Muscle of leg (tissue), 11 donors: ENCODE results near the gene MLXIP. TPM values are rescaled to one million over a fixed set of nuclear protein-coding genes. Genes with fewer than 3 reads are reported as not detected.
"Not testable (repeated sequence)": the region's sequence is repeated elsewhere in the genome, so short reads cannot be mapped to it uniquely, and the experiment has no call there.

Source experiments
- DNase-seq: peaks from one replicate; pipeline ENCODE4 v3.0.0; 2013
- H3K27ac ChIP-seq: one replicate; pipeline ENCODE4 v1.5.1; 2013; ENCODE audit warnings: mild to moderate bottlenecking, low read length, control low read depth
- H3K27me3 ChIP-seq: one replicate; pipeline ENCODE4 v1.6.1; 2013; ENCODE audit warnings: low read length; ENCODE audit not compliant: control insufficient read depth, insufficient read depth
- H3K36me3 ChIP-seq: one replicate; pipeline ENCODE4 v1.6.1; 2013; ENCODE audit warnings: low read length; ENCODE audit not compliant: control insufficient read depth, insufficient read depth
- H3K4me1 ChIP-seq: one replicate; pipeline ENCODE4 v1.6.1; 2013; ENCODE audit warnings: low read length; ENCODE audit not compliant: control insufficient read depth, insufficient read depth
- H3K4me3 ChIP-seq: one replicate; pipeline ENCODE4 v1.5.1; 2013; ENCODE audit warnings: low read length, control low read depth
- H3K9me3 ChIP-seq: replicated peaks from 2 replicates; pipeline ENCODE4 v1.6.1; 2013; ENCODE audit warnings: low read depth, low read length; ENCODE audit not compliant: control insufficient read depth
- WGBS: methylation state at CpG from one replicate; pipeline ENCODE4 v1.1.5; 2013; ENCODE audit warnings: missing lambda C conversion rate; ENCODE audit not compliant: insufficient coverage; 5-methylcytosine and 5-hydroxymethylcytosine counted together
- polyA plus RNA-seq, 8 donors: library from polyadenylated mRNA; unstranded; fragments of 120-200 nt; gene quantifications; one replicate each; pipeline versions ENCODE4 v1.2.1 to v1.2.3, GENCODE V29; 2013; ENCODE audit warnings: inconsistent platforms in 1 of 8, low replicate concordance in 1 of 8; ENCODE audit not compliant: insufficient read length in 8 of 8, insufficient read depth in 1 of 8
- total RNA-seq: library from RNA; stranded (reverse); fragments of 120-200 nt; gene quantifications from one replicate; pipeline ENCODE4 v1.2.4, GENCODE V29; 2013

MLXIP gene
- total and polyA plus RNA-seq, 9 donors, result 12.6 to 34.0 (median 28.6) TPM

DNA sequence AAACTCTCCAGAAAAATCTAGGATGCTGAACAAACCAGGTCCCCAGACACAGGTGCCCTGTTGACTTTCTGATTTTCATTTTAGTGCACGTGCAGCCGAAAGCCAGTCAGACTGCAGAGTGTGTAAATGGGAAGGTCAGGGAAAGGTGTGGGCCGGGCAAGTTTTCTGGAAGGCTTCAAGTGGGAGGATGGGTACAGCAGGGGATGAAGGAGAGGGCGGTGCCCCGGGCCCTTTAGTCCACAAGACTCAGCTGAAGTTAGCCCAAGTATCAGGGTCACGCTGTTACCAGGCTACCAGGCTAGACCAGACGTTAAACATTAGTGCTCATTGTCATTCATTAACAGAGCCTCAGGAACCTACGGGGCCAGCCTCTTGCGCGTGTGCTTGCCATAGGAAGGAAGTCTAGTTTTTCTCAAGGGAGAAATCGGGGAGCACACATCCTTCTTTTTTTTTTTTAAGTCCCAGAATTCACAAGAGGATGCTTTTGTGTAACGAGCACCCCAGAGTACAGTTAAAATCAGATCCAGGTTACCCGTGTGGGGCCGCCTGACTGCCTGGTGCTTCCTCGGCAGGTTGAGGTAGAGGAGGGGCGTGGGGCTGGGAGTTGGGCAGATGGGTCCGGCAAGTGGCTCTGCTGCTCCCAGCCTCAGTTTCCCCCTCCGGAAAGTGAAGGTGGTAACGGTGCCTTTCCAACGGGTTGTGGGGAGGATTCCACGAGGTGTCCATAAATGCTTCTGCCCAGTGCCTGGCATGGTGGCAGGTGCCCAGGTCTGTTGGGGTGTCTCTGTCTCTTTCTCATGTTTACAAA lies 37.8 kb upstream of the MLXIP start:
- 89% methylated on average over 17 of the region's 21 CpGs for WGBS
- no peak overlapping the region for H3K4me3 ChIP-seq
- peaks cover 48% of the 10 kb centered on the region for H3K36me3 ChIP-seq
- no peak overlapping the region for H3K27ac ChIP-seq
- no peaks in the 10 kb centered on the region for H3K4me1 ChIP-seq
- DNase-seq, result no peak
- no peaks in the 10 kb centered on the region for H3K9me3 ChIP-seq
- H3K27me3 ChIP-seq, result no peaks in the 10 kb centered on the region

DNA sequence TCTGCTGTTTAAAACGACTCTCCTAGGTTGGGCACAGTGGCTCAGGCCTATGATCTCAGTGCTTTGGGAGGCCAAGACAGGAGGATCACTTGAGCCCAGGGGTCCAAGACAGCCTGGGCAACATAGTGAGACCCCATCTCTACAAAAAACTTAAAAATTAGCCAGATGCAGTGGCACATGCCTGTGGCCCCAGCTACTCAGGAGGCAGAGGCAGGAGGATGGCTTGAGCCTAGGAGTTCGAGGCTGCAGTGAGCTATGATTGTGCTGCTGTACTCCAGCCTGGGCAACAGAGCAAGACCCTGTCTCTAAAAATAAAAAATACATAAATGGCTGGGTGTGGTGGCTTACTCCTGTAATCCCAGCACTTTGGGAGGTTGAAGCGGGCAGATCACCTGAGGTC lies 37.1 kb upstream of the MLXIP start:
- not testable (repeated sequence) for H3K27ac ChIP-seq, DNase-seq, H3K9me3 ChIP-seq, H3K4me1 ChIP-seq, H3K27me3 ChIP-seq, H3K4me3 ChIP-seq
- peaks cover 46% of the 10 kb centered on the region for H3K36me3 ChIP-seq
- 100% methylated on average over 1 of the region's 3 CpGs for WGBS

DNA sequence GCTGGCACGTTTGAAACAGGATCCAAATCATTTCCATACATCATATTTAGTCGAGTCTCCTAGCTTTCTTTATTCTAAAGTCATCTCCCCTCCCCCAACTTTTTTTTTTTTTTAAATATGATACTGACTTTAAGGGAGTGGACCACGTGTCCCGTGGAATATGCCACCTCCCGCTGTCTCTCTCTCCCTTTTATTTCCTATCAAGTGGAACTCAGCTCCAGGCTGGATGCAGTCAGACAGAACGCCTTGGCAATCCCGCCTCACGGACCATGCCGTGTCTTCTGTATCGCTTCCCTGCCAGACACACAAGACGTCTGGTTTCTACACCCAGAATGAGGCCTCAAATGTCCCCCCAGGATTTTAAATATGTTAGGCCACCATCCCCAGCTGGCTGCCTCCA lies 35.6 kb upstream of the MLXIP start:
- 80% methylated on average over 6 of the region's 11 CpGs for WGBS
- Histone ChIP-seq H3K27me3 (no peaks in the 10 kb centered on the region), H3K27ac (no peak overlapping the region), H3K4me3 (no peak overlapping the region), H3K9me3 (no peaks in the 10 kb centered on the region), H3K4me1 (no peaks in the 10 kb centered on the region), H3K36me3 (peaks cover 43% of the 10 kb centered on the region)
- no peak for DNase-seq

DNA sequence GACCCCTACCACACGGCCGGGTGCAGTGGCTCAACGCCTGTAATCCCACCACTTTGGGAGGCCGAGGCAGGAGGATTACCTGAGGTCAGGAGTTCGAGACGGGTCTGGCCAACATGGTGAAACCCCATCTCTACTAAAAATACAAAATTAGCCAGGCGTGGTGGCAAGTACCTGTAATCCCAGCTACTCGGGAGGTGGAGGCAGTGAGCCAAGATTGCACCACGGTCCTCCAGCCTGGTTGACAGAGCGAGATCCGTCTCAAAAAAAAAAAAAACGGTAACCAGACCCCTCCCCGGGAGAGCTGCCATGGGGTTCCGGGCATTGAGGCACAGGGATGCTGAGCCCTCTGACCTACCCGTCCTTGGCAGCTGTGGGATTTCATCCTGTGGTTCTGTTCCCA lies 35.1 kb upstream of the MLXIP start:
- 91% methylated on average over 13 of the region's 15 CpGs for WGBS
- no peaks in the 10 kb centered on the region for H3K9me3 ChIP-seq

DNA sequence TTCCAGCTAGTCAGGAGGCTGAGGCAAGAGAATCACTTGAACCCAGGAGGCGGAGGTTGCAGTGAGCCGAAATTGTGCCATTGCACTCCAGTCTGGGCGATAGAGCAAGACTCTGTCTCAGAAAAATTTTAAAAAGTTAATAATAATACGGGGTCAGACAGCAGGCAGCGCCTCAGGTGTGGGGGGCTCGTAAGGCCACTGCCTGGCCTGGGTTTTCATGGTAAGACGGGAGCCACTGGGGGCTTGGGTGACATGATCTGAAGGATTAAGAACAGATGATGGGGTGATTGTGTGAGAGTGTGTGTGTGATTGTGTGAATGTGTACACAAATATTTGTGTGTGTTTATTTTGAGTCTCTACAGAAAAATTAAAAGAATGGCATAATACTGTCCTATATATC lies 33.3 kb upstream of the MLXIP start:
- Histone ChIP-seq H3K36me3 (peaks cover 37% of the 10 kb centered on the region), H3K27me3 (no peaks in the 10 kb centered on the region), H3K4me3 (no peak overlapping the region), H3K4me1 (no peaks in the 10 kb centered on the region), H3K9me3 (no peaks in the 10 kb centered on the region), H3K27ac (no peak overlapping the region)
- 96% methylated on average over 7 of the region's 7 CpGs for WGBS
- no peak for DNase-seq

More for the DNA sequence above, 35.1 kb upstream of the MLXIP start:
- H3K27ac ChIP-seq, result no peak overlapping the region
- H3K27me3 ChIP-seq, result no peaks in the 10 kb centered on the region
- no peak for DNase-seq
- peaks cover 42% of the 10 kb centered on the region for H3K36me3 ChIP-seq
- H3K4me3 ChIP-seq, result no peak overlapping the region
- H3K4me1 ChIP-seq, result no peaks in the 10 kb centered on the region

DNA sequence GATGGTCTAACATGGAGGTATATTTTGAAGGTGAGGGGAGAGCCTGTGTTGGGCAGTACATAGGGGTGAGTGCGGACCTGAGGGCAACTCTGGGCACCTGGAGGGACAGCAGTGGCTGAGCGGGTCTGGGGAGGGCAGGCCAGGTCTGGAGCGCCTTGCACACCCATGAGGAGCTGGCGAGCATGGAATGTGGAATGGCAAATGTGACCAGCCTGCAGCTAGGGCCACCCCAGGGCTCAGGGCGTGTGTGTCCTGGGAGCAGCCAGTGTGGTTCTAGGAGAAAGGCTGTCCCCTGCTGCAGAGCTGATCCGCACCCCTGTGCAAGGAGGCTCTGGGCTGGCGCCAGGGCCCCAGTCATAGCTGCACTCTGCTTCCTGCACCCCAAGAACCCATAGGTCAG lies 32.4 kb upstream of the MLXIP start:
- H3K36me3 ChIP-seq, result peaks cover 42% of the 10 kb centered on the region
- no peak overlapping the region for H3K27ac ChIP-seq
- H3K4me1 ChIP-seq, result peaks cover 3% of the 10 kb centered on the region
- WGBS, result 89% methylated on average over 7 of the region's 7 CpGs
- no peaks in the 10 kb centered on the region for H3K27me3 ChIP-seq
- DNase-seq, result no peak
- no peaks in the 10 kb centered on the region for H3K9me3 ChIP-seq
- no peak overlapping the region for H3K4me3 ChIP-seq

DNA sequence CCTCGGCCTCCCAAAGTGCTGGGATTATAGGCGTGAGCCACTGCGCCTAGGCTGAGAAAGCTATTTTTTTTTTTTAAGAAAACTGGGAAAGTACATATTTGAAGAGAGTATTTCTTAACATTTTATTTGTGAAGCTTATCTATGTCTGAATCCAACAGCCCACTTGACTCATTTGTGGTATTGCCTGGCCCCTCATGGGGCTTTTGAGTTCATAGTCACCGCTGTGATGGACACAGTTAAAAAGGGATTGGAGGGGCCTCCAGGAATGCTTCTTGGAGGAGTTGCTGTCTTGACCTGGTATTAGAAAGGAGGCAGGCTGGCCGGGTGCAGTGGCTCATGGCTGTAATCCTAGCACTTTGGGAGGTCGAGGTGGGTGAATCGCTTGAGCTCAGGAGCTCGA lies 30.4 kb upstream of the MLXIP start:
- no peak overlapping the region for H3K4me3 ChIP-seq
- WGBS, result 77% methylated on average over 3 of the region's 8 CpGs
- no peaks in the 10 kb centered on the region for H3K27me3 ChIP-seq
- H3K27ac ChIP-seq, result no peak overlapping the region
- peaks cover 9% of the 10 kb centered on the region for H3K4me1 ChIP-seq
- no peaks in the 10 kb centered on the region for H3K9me3 ChIP-seq
- peaks cover 41% of the 10 kb centered on the region for H3K36me3 ChIP-seq
- no peak for DNase-seq

DNA sequence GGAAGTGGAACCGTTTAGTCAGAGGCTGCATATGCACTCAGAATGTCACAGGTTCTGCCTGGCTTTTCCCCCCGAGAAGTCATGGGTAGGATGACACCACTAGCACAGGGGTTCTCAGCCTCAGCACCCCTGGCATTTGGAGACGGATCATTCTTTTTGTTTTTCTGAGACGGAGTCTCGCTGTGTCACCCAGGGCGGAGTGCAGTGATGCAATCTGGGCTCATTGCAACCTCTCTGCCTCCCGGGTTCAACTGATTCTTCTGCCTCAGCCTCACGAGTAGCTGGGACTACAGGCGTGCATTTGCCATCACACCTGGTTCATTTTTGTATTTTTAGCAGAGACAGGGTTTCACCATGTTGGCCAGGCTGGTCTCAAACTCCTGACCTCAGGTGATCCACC lies 28.7 kb upstream of the MLXIP start:
- WGBS, result 85% methylated on average over 8 of the region's 9 CpGs
- H3K27ac ChIP-seq, result no peak overlapping the region

DNA sequence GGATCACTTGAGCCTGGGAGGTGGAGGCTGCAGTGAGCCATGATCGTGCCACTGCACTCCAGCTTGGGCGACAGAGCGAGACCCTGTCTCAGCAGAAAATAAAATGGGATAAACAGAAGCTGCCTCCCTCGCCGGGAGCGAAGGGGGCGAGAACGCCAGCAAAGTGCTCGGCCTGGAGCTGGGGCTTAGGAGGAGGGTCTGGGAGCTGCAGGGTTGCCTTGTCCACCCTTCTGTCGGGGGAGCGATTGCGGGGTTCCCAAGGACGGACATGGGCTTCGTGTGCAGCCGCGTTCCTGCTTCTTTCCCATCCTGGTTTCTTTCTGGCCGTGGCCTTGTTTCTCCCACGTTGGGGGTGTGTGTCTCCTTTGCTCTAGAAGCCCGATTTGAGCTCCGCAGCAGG lies 27.9 kb upstream of the MLXIP start:
- H3K4me1 ChIP-seq, result peaks cover 16% of the 10 kb centered on the region
- no peak for DNase-seq
- H3K9me3 ChIP-seq, result no peaks in the 10 kb centered on the region
- no peak overlapping the region for H3K4me3 ChIP-seq
- WGBS, result 84% methylated on average over 17 of the region's 20 CpGs
- H3K36me3 ChIP-seq, result peaks cover 34% of the 10 kb centered on the region
- peak overlapping the region; percentile 78 for H3K27ac ChIP-seq
- no peaks in the 10 kb centered on the region for H3K27me3 ChIP-seq

More for the DNA sequence above, 28.7 kb upstream of the MLXIP start:
- Histone ChIP-seq H3K4me1 (peaks cover 14% of the 10 kb centered on the region), H3K27me3 (no peaks in the 10 kb centered on the region), H3K4me3 (no peak overlapping the region), H3K9me3 (no peaks in the 10 kb centered on the region), H3K36me3 (peaks cover 31% of the 10 kb centered on the region)
- DNase-seq, result no peak

DNA sequence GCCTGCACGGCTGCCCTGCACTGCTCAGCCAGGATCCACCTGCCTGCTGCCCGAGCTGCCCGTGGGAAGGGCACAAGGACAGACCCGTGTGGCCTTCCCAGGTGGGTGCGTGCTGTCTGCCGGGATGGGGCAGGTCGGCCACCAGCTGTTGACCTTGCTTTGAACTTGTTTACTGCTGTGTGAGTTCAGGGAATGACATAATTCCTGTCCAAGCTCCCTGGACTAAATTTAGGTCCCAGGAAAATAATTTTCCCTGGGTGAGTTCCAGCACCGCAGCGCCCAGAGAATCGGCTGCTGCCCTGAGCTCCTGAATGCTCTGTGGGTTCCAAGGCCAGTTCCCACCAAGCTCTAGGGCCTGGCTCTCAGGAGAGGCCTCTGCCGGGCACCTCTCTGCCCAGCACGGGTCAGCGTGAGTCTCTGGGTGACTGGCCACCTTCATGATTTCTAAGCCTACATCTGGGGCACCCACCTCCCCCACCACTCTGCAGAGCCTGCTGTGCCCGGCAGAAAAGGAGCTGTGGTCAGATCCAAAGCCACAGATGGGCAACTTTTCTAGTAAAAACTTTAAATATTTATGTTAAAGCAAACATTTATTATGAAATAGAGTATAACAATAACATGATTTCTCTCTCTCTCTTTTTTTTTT lies 27.2 kb upstream of the MLXIP start:
- Histone ChIP-seq H3K36me3 (peaks cover 37% of the 10 kb centered on the region), H3K4me3 (no peak overlapping the region), H3K27ac (peak overlapping the region; percentile 78), H3K9me3 (no peaks in the 10 kb centered on the region), H3K4me1 (peaks cover 16% of the 10 kb centered on the region), H3K27me3 (no peaks in the 10 kb centered on the region)
- DNase-seq, result peak; percentile 49
- 62% methylated on average over 11 of the region's 14 CpGs for WGBS
